Thymus (tissue), 11 donors: ENCODE data around the gene CALN1. TPM values are rescaled to one million over a fixed set of nuclear protein-coding genes. Genes with fewer than 3 reads are reported as not detected.
"Not testable (repeated sequence)": the region's sequence is repeated elsewhere in the genome, so short reads cannot be mapped to it uniquely, and the experiment has no call there.

ENCODE experiments used
- DNase-seq, 9 donors: peaks; one replicate each; pipeline ENCODE4 v3.0.0-alpha.2; 2013; ENCODE audit warnings: low spot score in 9 of 9, low read depth in 6 of 9, missing footprints in 1 of 9
- H3K27ac ChIP-seq, 2 donors: one replicate each; pipeline ENCODE4 v1.5.1; 2013; ENCODE audit warnings: control low read depth in 1 of 2, low read depth in 1 of 2, low read length in 1 of 2, mild to moderate bottlenecking in 1 of 2, moderate library complexity in 1 of 2
- H3K27me3 ChIP-seq, 2 donors: one replicate each; pipeline ENCODE4 v1.5.1; 2013; ENCODE audit warnings: low read length in 1 of 2; ENCODE audit not compliant: control insufficient read depth in 2 of 2, insufficient read depth in 1 of 2
- H3K36me3 ChIP-seq, 2 donors: one replicate each; pipeline ENCODE4 v1.5.1; 2013; ENCODE audit warnings: low read length in 1 of 2, mild to moderate bottlenecking in 1 of 2, moderate library complexity in 1 of 2; ENCODE audit not compliant: control insufficient read depth in 2 of 2, insufficient read depth in 2 of 2
- H3K4me1 ChIP-seq, 2 donors: one replicate each; pipeline ENCODE4 v1.5.1; 2013; ENCODE audit warnings: low read length in 2 of 2; ENCODE audit not compliant: control insufficient read depth in 2 of 2, insufficient read depth in 2 of 2
- H3K4me3 ChIP-seq, 2 donors: one replicate each; pipeline ENCODE4 v1.5.1; 2013; ENCODE audit warnings: low read length in 2 of 2, control low read depth in 1 of 2, mild to moderate bottlenecking in 1 of 2
- H3K9me3 ChIP-seq, 2 donors: one replicate each; pipeline ENCODE4 v1.5.1; 2013; ENCODE audit warnings: low read length in 1 of 2, mild to moderate bottlenecking in 1 of 2; ENCODE audit not compliant: control insufficient read depth in 2 of 2, insufficient read depth in 1 of 2
- WGBS: extraction: QIAGEN DNeasy Blood & Tissue Kit; methylation state at CpG from one replicate; pipeline ENCODE4 v1.1.7; 2013; 5-methylcytosine and 5-hydroxymethylcytosine counted together
- polyA plus RNA-seq: library from polyadenylated mRNA; stranded (reverse); fragments of 200-250 nt; gene quantifications from one replicate; pipeline ENCODE4 v1.2.3, GENCODE V29; 2013
- total RNA-seq: library from RNA; stranded (reverse); fragments of 120-200 nt; gene quantifications from one replicate; pipeline ENCODE4 v1.2.4, GENCODE V29; 2013
- donor health status: healthy.

Gene CALN1
- total and polyA plus RNA-seq, 2 donors = 9.0 to 36.8 TPM

GRCh38 chr7:72343354-72343753 lies 68.8 kb downstream of the CALN1 start:
- H3K9me3 ChIP-seq, H3K27me3 ChIP-seq, H3K4me3 ChIP-seq, DNase-seq, H3K27ac ChIP-seq, H3K36me3 ChIP-seq, H3K4me1 ChIP-seq: not testable (repeated sequence)
- WGBS = 98% methylated on average over 3 of the region's 3 CpGs

GRCh38 chr7:72337390-72338167 lies 74.6 kb downstream of the CALN1 start:
- peak overlapping the region; percentile 77 to 86 for H3K27ac ChIP-seq
- H3K36me3 ChIP-seq = peaks cover 0 to 5% of the 10 kb centered on the region in 2 donors
- H3K4me3 ChIP-seq = peak overlapping the region; percentile 85 to 91
- peaks cover 0 to 7% of the 10 kb centered on the region in 2 donors for H3K9me3 ChIP-seq
- H3K27me3 ChIP-seq = peaks cover 0 to 19% of the 10 kb centered on the region in 2 donors
- peaks cover 11 to 34% of the 10 kb centered on the region in 2 donors for H3K4me1 ChIP-seq
- peak in 4 of 9 donors; percentile 62 to 83 (median 72) for DNase-seq
- 14% methylated on average over 44 of the region's 44 CpGs for WGBS

GRCh38 chr7:72336632-72337389 lies 75.3 kb downstream of the CALN1 start:
- Histone ChIP-seq H3K4me1 (peaks cover 9 to 36% of the 10 kb centered on the region in 2 donors), H3K9me3 (peaks cover 0 to 7% of the 10 kb centered on the region in 2 donors), H3K4me3 (peak overlapping the region; percentile 85 to 91), H3K36me3 (peaks cover 3 to 13% of the 10 kb centered on the region in 2 donors), H3K27me3 (peaks cover 0 to 19% of the 10 kb centered on the region in 2 donors), H3K27ac (peak overlapping the region; percentile 77 to 91)
- WGBS = under 1% methylated on average over 89 of the region's 89 CpGs
- DNase-seq = peak in 6 of 9 donors; percentile 43 to 77 (median 61)

GRCh38 chr7:72336382-72336631 lies 75.8 kb downstream of the CALN1 start:
- Histone ChIP-seq H3K4me3 (peak overlapping the region; percentile 85 to 91), H3K4me1 (peaks cover 9 to 36% of the 10 kb centered on the region in 2 donors), H3K27ac (peak overlapping the region; percentile 52 to 91), H3K27me3 (peaks cover 0 to 19% of the 10 kb centered on the region in 2 donors), H3K9me3 (peaks cover 0 to 7% of the 10 kb centered on the region in 2 donors), H3K36me3 (peaks cover 3 to 13% of the 10 kb centered on the region in 2 donors)
- peak in 1 of 9 donors; percentile 29 for DNase-seq
- WGBS = under 1% methylated on average over 21 of the region's 21 CpGs

GRCh38 chr7:72335561-72336381 lies 76.4 kb downstream of the CALN1 start:
- peaks cover 9 to 38% of the 10 kb centered on the region in 2 donors for H3K4me1 ChIP-seq
- peaks cover 0 to 7% of the 10 kb centered on the region in 2 donors for H3K9me3 ChIP-seq
- peak in 5 of 9 donors; percentile 40 to 71 (median 53) for DNase-seq
- H3K36me3 ChIP-seq = peaks cover 3 to 13% of the 10 kb centered on the region in 2 donors
- peaks cover 0 to 19% of the 10 kb centered on the region in 2 donors for H3K27me3 ChIP-seq
- WGBS = 2% methylated on average over 62 of the region's 62 CpGs
- H3K27ac ChIP-seq = peak overlapping the region; percentile 60 to 91
- peak overlapping the region; percentile 85 to 91 for H3K4me3 ChIP-seq

GRCh38 chr7:72334698-72335097 lies 77.4 kb downstream of the CALN1 start:
- Histone ChIP-seq H3K27me3 (peaks cover 0 to 19% of the 10 kb centered on the region in 2 donors), H3K36me3 (peaks cover 3 to 13% of the 10 kb centered on the region in 2 donors), H3K4me1 (peaks cover 9 to 40% of the 10 kb centered on the region in 2 donors), H3K4me3 (peak overlapping the region; percentile 85 to 91), H3K27ac (peak overlapping the region; percentile 25 to 91), H3K9me3 (peaks cover 0 to 3% of the 10 kb centered on the region in 2 donors)
- WGBS = 69% methylated on average over 5 of the region's 5 CpGs
- DNase-seq = peak in 2 of 9 donors; percentile 18 to 50

- H3K4me1 ChIP-seq = peaks cover 9 to 40% of the 10 kb centered on the region in 2 donors
- H3K36me3 ChIP-seq = peaks cover 3 to 13% of the 10 kb centered on the region in 2 donors
- peak in 5 of 9 donors; percentile 48 to 78 (median 62) for DNase-seq
- H3K27me3 ChIP-seq = peaks cover 0 to 19% of the 10 kb centered on the region in 2 donors
- peaks cover 0 to 5% of the 10 kb centered on the region in 2 donors for H3K9me3 ChIP-seq
- H3K27ac ChIP-seq = peak overlapping the region in 1 of 2 donors; percentile 91
- H3K4me3 ChIP-seq = peak overlapping the region; percentile 85 to 91
- WGBS = 16% methylated on average over 6 of the region's 6 CpGs
These were observed 78.1 kb downstream of the CALN1 start for GRCh38 chr7:72334066-72334465.

GRCh38 chr7:72326811-72327210 lies 85.3 kb downstream of the CALN1 start:
- Histone ChIP-seq H3K27me3 (no peaks in the 10 kb centered on the region), H3K27ac (no peak overlapping the region), H3K4me3 (no peak overlapping the region), H3K9me3 (peaks cover 0 to 3% of the 10 kb centered on the region in 2 donors), H3K4me1 (peaks cover 2 to 35% of the 10 kb centered on the region in 2 donors), H3K36me3 (peaks cover 5 to 15% of the 10 kb centered on the region in 2 donors)
- no peak for DNase-seq
